Ovary (tissue), 3 donors: ENCODE results near the gene ZNRF1.

Source experiments
- POLR2A ChIP-seq: fragments of 450-650 bp; IDR thresholded peaks from one replicate; pipeline ENCODE4 v1.6.1; 2017; ENCODE audit warnings: antibody characterized with exemption, mild to moderate bottlenecking, moderate library complexity
- TF ChIP-seq, protein P1 (sequence below), 3 donors: fragments of 450-650 bp in 2 of 3; fragments of 200-600 bp in 1 of 3; IDR thresholded peaks; one replicate each; pipeline versions ENCODE4 v1.5.1 to v1.8.0; 2016 to 2022; ENCODE audit warnings: antibody characterized with exemption in 3 of 3, mild to moderate bottlenecking in 1 of 3
- donor health status: DM: no; HTN: no; CAD: no.

DNA sequence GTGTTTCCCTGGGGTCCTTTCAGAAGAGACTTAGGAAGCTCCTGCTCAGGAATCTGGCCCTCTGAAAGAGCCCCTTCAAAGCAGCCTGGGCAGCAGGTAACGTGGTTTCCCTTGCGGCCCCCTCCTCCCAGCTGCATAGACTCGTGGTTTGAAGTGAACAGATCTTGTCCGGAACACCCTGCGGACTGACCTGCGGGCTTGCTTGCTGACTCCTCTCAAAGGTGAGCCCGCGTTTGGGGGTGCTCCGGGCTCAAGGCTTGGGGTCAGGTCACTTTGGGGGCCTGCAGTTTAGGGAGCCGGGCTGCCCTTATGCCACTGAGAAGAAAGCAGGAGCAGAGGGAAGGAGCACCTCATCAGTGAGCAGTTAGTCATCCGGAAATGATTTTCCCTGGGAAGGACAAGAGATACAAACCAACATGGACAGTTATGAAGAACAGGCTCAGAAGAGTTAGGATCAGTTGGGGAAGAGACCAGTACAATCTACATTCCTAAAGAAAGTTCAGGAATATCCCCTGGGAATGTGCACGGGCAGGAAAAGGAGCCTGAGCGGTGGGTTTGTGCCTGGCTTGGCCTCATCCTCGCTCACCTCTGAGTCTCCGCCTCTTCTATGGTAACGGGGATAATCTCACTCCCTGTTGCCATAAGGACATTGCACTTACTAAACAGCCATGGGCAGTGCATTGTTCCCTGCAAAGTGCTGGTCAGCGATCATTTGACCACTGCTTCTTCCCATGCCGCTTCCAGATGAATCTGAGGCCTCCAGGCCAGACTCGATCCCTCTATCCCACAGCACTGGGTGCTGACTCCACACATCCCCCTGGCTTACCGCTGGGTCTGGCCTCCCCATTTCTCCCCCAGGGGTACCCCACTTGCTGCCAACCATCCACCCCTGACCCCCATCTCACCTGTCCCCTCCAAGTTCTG lies 107.8 kb downstream of the ZNRF1 start:
- TF ChIP-seq, protein P1, sequence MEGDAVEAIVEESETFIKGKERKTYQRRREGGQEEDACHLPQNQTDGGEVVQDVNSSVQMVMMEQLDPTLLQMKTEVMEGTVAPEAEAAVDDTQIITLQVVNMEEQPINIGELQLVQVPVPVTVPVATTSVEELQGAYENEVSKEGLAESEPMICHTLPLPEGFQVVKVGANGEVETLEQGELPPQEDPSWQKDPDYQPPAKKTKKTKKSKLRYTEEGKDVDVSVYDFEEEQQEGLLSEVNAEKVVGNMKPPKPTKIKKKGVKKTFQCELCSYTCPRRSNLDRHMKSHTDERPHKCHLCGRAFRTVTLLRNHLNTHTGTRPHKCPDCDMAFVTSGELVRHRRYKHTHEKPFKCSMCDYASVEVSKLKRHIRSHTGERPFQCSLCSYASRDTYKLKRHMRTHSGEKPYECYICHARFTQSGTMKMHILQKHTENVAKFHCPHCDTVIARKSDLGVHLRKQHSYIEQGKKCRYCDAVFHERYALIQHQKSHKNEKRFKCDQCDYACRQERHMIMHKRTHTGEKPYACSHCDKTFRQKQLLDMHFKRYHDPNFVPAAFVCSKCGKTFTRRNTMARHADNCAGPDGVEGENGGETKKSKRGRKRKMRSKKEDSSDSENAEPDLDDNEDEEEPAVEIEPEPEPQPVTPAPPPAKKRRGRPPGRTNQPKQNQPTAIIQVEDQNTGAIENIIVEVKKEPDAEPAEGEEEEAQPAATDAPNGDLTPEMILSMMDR (IDR thresholded peaks at IDR 0.05) = no peak
- no peak for TF ChIP-seq POLR2A
